Inflammatory macrophage (primary cell): ENCODE measurements around the gene ASPSCR1.
"Not testable (repeated sequence)": the region's sequence is repeated elsewhere in the genome, so short reads cannot be mapped to it uniquely, and the experiment has no call there.

ENCODE experiments used
- DNase-seq, 2 donors: peaks; one replicate each; pipeline ENCODE4 v3.0.0-alpha.2; 2020 to 2022

ASPSCR1 gene

DNA sequence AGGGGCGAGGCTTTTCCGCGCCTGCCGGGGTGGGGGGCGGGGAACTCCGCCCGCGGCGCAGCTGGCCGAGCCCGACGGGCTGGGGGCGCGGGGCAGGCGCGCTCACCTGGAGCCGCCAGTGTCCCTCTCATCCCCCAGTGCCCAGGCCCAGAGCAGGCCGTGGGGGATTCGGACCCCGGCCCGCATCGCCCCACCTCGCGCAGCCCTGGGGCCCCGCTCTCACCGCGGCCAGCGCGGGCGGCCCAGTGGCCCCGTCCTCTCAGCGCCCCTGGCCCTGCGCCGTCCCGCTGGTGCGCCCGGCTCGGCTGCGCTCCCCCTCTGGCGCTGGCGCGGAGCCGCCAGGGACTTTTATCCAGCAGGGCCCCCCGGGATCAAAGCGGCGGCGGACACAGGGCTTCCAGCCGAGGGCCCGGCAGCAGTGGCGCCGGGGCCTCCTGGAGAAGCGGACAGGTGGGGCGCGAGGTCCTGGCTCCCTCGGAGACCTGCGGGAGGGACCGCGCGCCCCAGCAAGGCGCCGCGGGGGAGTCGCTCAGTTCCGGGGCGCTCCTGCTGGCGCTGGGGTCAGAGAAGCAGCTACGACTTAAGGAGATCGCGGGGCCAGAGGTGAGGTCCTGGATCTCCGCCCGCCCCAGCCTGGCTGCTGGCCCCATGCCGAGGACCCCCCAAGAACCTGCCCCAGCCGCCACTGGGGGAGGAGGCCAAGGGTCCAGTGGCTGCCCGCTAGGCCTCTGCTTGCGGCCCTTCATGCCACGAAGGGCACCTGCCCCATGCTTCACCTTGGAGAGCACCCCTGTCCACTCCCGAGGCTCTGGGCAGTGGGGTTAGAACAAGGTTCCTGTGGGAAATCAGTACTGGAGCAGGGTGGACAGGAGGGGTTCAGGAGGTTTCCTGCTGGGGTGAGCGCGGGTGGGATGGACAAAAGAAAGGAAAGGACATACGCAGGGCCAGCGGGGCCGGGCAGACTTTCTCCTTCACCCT is 15.6 kb upstream of the ASPSCR1 start:
- no peak for DNase-seq

DNA sequence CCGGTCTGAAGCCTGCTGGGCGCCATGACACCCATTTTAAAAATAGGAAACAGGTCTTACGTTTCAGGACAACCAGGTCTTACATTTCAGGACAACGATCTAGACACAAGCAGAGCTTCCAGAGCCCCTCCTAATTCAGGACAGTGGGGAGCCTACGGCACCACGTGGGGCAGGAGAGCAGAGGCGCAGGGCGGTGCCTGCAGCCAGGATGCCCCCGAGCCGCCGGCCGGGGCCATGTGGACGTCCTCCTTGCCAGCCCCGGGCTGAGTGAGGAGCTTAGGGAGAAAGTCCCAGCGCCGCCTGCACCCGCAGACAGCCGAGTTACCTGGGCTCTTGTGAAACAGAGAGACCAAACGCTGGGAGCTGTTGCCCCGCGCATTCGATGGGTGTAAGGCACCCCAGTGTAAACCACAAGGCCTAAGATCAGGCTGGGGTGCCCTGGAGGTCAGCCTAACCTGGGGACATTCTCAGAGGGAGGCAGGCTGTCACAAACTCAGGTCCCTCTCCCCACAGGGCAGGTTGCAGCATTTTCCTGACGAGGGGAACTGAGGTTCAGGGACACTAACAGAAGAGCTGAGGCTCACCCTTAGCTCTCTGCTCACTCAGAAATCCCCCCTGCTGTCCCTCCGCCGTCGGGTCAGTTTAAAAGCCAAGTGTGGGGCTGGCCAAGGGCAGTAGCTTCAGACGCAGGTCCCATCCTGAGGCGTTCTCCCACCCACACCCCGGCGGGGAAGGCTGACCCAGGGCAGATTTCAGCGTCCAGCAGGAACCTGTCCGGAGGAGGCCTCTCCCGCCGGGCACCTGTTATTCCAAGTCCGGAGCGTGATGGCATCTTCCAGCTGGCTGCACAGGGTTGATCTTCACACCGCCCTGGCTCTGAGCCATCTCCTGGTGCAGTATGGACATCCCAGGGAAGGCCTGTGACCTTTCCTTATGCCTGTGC is 14.7 kb upstream of the ASPSCR1 start:
- DNase-seq: no peak

GRCh38 chr17:81964081-81964849 is 13.2 kb upstream of the ASPSCR1 start:
- DNase-seq: no peak

- peak; percentile 26 to 67 for DNase-seq
These were observed 10.8 kb upstream of the ASPSCR1 start for GRCh38 chr17:81966343-81967243.

DNA sequence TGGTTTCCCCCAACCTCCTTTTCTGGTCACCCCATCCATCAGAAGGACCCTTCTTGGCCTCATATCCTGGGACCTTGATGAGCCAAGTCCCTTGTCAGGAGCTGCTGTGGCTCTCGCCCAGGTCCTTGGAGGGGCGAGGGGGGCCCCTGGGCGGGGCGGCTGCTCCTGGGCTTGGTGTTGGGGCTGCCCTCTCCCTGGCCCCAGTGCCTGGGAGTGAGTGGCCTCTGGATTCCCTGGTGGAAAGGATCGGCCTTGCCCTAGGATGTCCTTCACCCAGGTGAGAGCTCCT is 10.2 kb upstream of the ASPSCR1 start:
- no peak for DNase-seq

- DNase-seq: peak; percentile 88 to 93
These were observed 9.7 kb upstream of the ASPSCR1 start for GRCh38 chr17:81967533-81968395.

GRCh38 chr17:81968396-81968745 is 9.1 kb upstream of the ASPSCR1 start:
- no peak for DNase-seq

DNA sequence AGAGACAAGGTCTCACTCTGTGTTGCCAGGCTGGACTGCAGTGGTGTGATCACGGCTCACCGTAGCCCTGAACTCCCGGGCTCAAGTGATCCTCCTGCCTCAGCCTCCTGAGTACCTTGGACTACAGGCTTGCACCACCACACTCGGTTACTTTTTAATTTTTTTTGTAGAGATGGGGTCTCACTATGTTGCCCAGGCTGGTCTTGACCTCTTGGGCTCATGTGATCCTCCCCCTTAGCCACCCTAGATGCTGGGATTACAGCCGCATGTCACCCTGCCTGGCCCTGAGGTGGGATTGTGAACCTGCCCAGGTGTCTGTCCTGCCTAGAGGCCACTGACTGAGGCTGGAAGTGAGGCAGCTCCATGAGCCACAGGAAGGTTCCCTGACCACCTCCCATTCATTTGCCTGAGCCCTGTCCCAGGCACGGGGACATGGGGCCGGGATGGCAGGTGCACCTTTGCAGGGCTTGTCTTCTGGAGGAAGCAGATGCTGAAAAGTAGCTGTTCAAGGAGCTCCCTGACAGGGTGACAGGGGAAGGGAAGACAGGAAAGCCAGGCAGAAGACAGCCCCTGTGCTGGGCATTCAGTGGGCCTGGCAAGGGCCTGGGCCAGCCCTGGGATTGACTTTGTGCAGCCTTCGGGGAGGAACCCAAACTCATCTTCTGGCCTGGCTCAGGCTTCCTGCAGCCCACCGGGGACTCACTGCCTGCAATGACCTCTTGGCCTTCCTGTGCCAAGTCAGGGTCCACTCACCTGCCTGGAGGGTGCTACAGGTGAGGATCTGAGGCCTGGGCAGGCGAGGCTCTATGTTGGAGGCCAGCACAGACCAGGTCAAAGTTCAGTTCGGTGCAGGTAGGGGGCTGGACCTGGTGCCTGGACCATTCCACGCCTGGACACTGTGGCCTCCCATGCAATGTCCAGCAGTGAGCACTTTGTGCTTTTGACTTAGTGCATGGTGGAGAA is 8.3 kb upstream of the ASPSCR1 start:
- no peak for DNase-seq

GRCh38 chr17:81973432-81973831 is 4.0 kb upstream of the ASPSCR1 start:
- no peak for DNase-seq

DNA sequence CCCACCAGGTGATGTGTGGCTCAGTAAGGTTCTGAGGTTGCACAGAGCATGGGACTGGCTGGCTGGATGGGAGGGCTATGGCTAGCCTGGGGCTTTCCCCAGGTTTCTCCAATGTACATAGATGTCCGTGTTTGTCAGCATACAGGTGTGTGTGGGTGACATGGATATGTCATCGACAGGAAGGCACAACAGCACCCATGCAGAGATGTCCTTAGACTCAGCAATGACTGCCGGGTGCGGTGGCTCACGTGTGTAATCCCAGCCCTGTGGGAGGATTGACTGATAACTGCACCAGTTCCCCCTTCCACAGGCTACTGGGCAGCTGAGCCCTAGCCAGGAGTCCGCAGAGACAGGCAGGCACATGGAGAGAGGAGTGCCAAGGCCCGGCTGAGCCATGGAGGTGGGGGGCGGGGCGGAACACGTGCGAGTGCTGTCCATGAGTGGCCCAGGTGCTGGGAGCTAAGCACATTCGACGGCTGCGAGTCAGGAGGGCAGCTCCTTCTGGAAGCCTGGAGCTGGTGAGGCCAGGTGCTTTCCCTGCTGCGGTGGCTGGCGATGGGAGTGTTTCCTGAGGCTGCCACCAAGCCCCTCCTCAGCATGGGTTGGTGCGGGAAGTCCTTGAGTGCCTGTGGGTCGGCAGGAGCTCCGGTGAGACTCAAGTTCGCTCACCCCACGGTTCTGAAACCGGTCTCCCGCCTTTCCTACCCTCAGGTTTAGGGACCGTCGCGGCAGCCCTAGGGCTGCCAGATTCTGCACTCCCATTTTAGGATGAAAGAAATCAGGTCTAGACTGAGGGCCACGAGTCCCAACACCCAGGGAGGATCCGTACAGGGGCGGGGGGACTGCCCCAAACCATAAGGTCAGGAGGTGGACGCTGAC is 858 bp upstream of the ASPSCR1 start:
- peak; percentile 38 to 61 for DNase-seq

DNA sequence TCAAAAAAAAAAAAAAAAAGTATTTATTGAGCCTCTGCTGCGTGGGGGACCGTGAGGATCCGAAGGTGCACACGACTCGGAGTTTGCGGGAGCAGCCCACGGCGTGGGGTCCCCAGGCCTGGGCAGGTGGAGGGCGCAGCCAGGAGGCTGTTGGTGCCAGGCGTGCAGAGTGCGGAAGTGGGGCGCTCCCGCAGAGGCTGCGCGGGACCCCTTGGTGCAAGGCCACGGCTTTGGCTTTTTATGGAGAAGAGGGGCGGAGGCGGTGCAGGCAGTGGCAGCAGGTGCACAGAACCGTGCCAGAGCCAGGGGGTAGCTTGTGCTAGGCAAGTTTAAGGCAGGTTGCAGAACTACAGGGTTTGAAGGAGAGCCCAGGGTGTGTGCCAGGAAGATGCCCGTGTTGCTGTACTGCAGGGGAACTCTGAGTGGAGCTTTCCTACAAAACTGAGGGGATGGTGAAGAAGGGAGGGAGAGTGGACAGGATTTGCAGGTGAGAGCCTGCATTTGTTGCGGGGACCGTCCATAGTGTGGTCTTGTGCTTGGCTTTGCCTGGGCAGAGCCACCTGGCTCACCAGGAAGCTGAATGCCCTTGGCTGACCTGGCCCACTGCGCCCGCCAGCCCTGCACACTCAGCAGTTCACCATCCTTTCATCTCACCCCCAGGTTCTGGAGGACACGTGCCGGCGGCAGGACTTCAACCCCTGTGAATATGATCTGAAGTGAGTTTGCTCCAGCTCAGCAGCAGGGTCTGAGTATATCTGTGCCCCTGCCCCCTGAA is 1.3 kb downstream of the ASPSCR1 start:
- no peak for DNase-seq

DNA sequence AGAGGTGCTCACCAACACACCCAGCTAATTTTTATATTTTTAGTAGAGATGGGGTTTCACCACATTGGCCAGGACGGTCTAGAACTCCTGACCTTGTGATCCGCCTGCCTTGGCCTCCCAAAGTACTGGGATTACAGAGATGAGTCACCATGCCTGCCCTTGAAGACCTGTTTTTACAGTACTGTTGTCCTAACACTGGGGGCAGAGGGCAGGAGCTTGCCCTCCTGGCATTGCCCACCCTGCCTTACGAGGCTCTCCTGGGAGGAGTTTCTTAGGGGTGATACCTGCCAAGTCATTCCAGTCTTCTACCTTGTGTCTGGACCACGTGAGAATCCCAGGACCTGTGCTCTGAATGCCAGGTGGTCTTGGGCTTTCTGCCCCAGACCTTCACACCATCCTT is 2.7 kb downstream of the ASPSCR1 start:
- no peak for DNase-seq

DNA sequence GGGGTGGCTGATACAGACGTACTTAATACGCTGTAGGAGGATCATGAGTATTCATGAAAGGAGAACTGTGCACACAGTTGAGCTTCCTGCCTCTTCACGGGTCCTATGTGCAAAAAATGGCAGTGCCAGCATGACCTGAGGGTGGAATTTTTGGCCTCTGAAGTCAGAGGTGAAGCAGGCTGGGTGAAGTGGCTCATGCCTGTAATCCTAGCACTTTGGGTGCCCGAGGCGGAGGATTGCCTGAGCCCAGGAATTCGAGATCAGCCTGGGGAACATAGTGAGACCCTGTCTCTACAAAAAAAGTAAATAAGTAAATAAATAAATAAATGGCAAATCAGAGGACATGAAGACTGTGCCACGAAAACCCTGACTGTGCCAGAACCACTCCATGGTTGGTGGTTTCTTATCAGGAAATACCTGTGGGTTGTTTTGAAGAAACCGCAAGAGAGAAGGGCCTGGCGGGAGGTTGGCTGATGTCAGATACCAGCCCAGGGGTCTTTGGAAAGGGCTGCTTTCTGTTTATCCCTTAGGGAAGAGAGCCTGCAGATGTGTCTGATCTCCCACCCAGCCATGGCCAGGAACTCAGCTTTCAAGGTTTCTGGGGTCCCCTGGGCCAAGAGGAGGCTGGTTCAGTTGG is 3.4 kb downstream of the ASPSCR1 start:
- no peak for DNase-seq

- not testable (repeated sequence) for DNase-seq
These were observed 4.1 kb downstream of the ASPSCR1 start for GRCh38 chr17:81981511-81981910.

DNA sequence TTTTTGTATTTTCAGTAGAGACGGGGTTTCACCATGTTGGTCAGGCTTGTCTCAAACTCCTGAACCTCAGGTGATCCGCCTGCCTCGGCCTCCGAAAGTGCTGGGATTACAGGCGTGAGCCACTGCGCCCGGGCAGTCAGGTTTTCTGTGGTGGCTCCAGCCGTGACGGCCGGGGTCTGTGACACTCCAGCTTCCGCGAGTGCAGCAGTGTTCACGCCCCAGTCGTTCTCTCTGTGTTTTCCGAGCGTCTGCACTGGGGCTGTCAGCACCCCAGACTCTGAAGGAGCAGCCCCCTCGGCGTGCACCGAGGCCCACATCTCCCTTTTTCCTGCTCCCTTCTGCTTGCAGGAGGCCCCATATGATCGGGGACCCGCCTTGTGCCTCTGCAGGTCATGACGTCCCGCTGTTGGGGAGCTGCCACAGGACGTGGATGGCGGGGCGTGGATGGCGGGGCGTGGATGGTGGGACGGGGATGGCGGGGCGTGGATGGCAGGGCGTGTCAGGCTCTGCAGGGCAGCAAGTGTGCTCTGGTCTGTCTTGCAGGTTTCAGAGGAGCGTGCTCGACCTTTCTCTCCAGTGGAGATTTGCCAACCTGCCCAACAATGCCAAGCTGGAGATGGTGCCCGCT is 5.7 kb downstream of the ASPSCR1 start:
- no peak for DNase-seq

- peak; percentile 30 to 58 for DNase-seq
These were observed 6.4 kb downstream of the ASPSCR1 start for GRCh38 chr17:81983639-81984373.
